GM23338 (cell line): ENCODE data around the gene GNB1L. TPM values are rescaled to one million over a fixed set of nuclear protein-coding genes. Genes with fewer than 3 reads are reported as not detected.
A peak's percentile ranks its signal among the peaks of the same experiment; 100 is the strongest.

Experiments used
- ATAC-seq: fragments of 200-7000 bp; cut with Tn5 transposase; 3 replicates; pipeline ENCODE4 v1.9.1; 2020
- DNase-seq: peaks from one replicate; pipeline ENCODE4 v3.0.0-alpha.2; 2015; ENCODE audit warnings: low spot score
- H2AFZ ChIP-seq: fragments of 200-600 bp; sonication (generic); 2 replicates; pipeline ENCODE4 v1.8.0; 2016; ENCODE audit warnings: antibody characterized with exemption, mild to moderate bottlenecking, moderate library complexity
- H3F3A ChIP-seq: fragments of 200-600 bp; sonication (generic); replicated peaks from 2 replicates; pipeline ENCODE4 v1.8.0; 2017; ENCODE audit warnings: antibody characterized with exemption, mixed run types, low read depth
- H3K27ac ChIP-seq: fragments of 200-600 bp; sonication (generic); 2 replicates; pipeline ENCODE4 v1.6.1; 2016; ENCODE audit warnings: low read depth
- H3K27me3 ChIP-seq: fragments of 200-600 bp; sonication (generic); 2 replicates; pipeline ENCODE4 v1.8.0; 2016; ENCODE audit warnings: mild to moderate bottlenecking, mixed run types, moderate library complexity; ENCODE audit not compliant: insufficient read depth
- H3K36me3 ChIP-seq: fragments of 200-600 bp; sonication (generic); 2 replicates; pipeline ENCODE4 v1.8.0; 2016; ENCODE audit warnings: mild to moderate bottlenecking; ENCODE audit not compliant: insufficient read depth
- H3K4me1 ChIP-seq: fragments of 200-600 bp; sonication (generic); 2 replicates; pipeline ENCODE4 v1.8.0; 2016; ENCODE audit warnings: mild to moderate bottlenecking, moderate library complexity; ENCODE audit not compliant: insufficient read depth
- H3K4me2 ChIP-seq: fragments of 200-600 bp; sonication (generic); 2 replicates; pipeline ENCODE4 v1.7.1; 2017; ENCODE audit warnings: mixed run types
- H3K4me3 ChIP-seq: fragments of 200-600 bp; sonication (generic); 2 replicates; pipeline ENCODE4 v1.6.1; 2016; ENCODE audit warnings: mixed run types
- H3K79me2 ChIP-seq: fragments of 200-600 bp; sonication (generic); replicated peaks from 2 replicates; pipeline ENCODE4 v1.8.0; 2017; ENCODE audit warnings: mild to moderate bottlenecking; ENCODE audit not compliant: insufficient read depth
- H3K9me2 ChIP-seq: fragments of 200-600 bp; sonication (generic); 2 replicates; pipeline ENCODE4 v1.8.0; 2017; ENCODE audit not compliant: insufficient read depth
- H4K20me1 ChIP-seq: fragments of 200-600 bp; sonication (generic); replicated peaks from 2 replicates; pipeline ENCODE4 v1.8.0; 2017; ENCODE audit warnings: mild to moderate bottlenecking; ENCODE audit not compliant: insufficient read depth
- H3K27ac Mint-ChIP-seq: 2 replicates; pipeline ENCODE4 v1.8.0; 2020; ENCODE audit warnings: inconsistent platforms, mild to moderate bottlenecking, moderate library complexity, mixed read lengths
- H3K27me3 Mint-ChIP-seq: 3 replicates; pipeline ENCODE4 v1.8.0; 2022; ENCODE audit warnings: low read depth, mild to moderate bottlenecking, moderate library complexity, mixed read lengths, inconsistent platforms; ENCODE audit not compliant: insufficient read depth, poor library complexity
- H3K36me3 Mint-ChIP-seq: 3 replicates; pipeline ENCODE4 v1.8.0; 2021; ENCODE audit warnings: low read depth, mild to moderate bottlenecking, inconsistent platforms, moderate library complexity, mixed read lengths
- H3K4me1 Mint-ChIP-seq: 3 replicates; pipeline ENCODE4 v1.8.0; 2020; ENCODE audit warnings: mild to moderate bottlenecking, inconsistent platforms, mixed read lengths
- H3K4me3 Mint-ChIP-seq: 3 replicates; pipeline ENCODE4 v1.8.0; 2021; ENCODE audit warnings: moderate library complexity, mild to moderate bottlenecking, inconsistent platforms, mixed read lengths
- H3K9me3 Mint-ChIP-seq: 3 replicates; pipeline ENCODE4 v1.8.0; 2020; ENCODE audit warnings: moderate library complexity, mild to moderate bottlenecking, inconsistent platforms, mixed read lengths
- CREB1 ChIP-seq: fragments of 250-450 bp; sonication (Bioruptor Pico); IDR thresholded peaks from 2 replicates; pipeline ENCODE4 v1.5.0; 2020; ENCODE audit warnings: low read depth, mild to moderate bottlenecking, moderate library complexity
- EZH2 ChIP-seq: fragments of 200-600 bp; sonication (generic); IDR thresholded peaks from one replicate; pipeline ENCODE4 v1.8.0; 2017; ENCODE audit warnings: antibody characterized with exemption, mild to moderate bottlenecking, low read depth; ENCODE audit not compliant: unreplicated experiment
- EZH2phosphoT487 ChIP-seq: fragments of 200-600 bp; sonication (generic); IDR thresholded peaks from one replicate; pipeline ENCODE4 v1.8.1; 2018; ENCODE audit warnings: antibody characterized with exemption; ENCODE audit not compliant: unreplicated experiment
- JUNB ChIP-seq: IDR thresholded peaks from one replicate; pipeline ENCODE4 v1.6.1; 2016; ENCODE audit warnings: antibody characterized with exemption; ENCODE audit not compliant: unreplicated experiment
- NANOG ChIP-seq: IDR thresholded peaks from 2 replicates; pipeline ENCODE4 v1.6.1; 2016; ENCODE audit warnings: antibody characterized with exemption, borderline replicate concordance
- POLR2AphosphoS5 ChIP-seq: IDR thresholded peaks from 2 replicates; pipeline ENCODE4 v1.6.1; 2016; ENCODE audit warnings: antibody characterized with exemption, low read depth
- STAT1 ChIP-seq: IDR thresholded peaks from one replicate; pipeline ENCODE4 v1.6.1; 2016; ENCODE audit warnings: antibody characterized with exemption; ENCODE audit not compliant: unreplicated experiment
- ZNF114 ChIP-seq: fragments of 250-450 bp; sonication (Bioruptor Pico); IDR thresholded peaks from 2 replicates; pipeline ENCODE4 v1.5.0; 2020; ENCODE audit warnings: mild to moderate bottlenecking, moderate library complexity
- ZNF331 ChIP-seq: fragments of 250-450 bp; sonication (Bioruptor Pico); IDR thresholded peaks from 2 replicates; pipeline ENCODE4 v1.5.0; 2020; ENCODE audit warnings: low read depth, mild to moderate bottlenecking, moderate library complexity
- polyA plus RNA-seq: library from polyadenylated mRNA; unstranded; fragments of >200 nt; fragmentation: Nextera tagmentation; extraction: Ambion mirVana; gene quantifications from 2 replicates; pipeline ENCODE4 v1.2.1, GENCODE V29; 2016
- total RNA-seq: library from RNA; depleted of rRNA; stranded (reverse); fragments of >200 nt; shearing (Covaris generic); gene quantifications from 2 replicates; pipeline ENCODE4 v1.2.3, GENCODE V29; 2014
- TF ChIP-seq, protein P1 (sequence below): IDR thresholded peaks from 2 replicates; pipeline ENCODE4 v1.6.1; 2016; ENCODE audit warnings: antibody characterized with exemption
- TF ChIP-seq, protein P2 (sequence below), 2 experiments: fragments of 200-600 bp in 1 of 2; sonication (generic) in 1 of 2; conservative IDR thresholded peaks; 2 replicates each; pipeline versions ENCODE4 v1.5.1 to v1.6.1; 2016 to 2017; ENCODE audit warnings: antibody characterized with exemption in 2 of 2, low read depth in 2 of 2, mild to moderate bottlenecking in 2 of 2, moderate library complexity in 1 of 2

GNB1L gene
- total and polyA plus RNA-seq, 2 experiments from 2014 or later = 15.2 to 27.8 TPM

DNA sequence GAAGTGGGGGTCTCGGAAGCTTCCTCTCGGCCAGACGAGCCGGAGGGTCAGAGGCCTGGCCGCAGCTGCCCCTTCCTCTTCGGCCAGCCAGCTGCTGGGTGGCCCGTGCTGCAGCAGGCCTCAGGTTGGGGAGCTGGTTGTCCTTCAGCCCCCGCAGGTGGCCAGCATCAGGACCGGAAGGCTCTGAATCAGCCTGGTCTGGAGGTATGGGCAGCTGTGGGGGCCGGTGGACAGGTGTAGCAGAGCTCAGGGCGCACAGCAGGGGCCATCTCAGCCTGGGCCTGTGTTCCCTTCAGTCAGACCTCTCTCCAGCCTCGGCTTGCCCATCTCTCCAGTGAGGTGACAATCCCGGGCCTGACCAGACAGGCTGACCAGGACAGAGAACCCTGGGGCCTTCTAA lies 107.9 kb downstream of the GNB1L start (continued):
- TF ChIP-seq POLR2AphosphoS5 (no peak), JUNB (no peak), EZH2 (no peak), STAT1 (no peak), EZH2phosphoT487 (no peak)
- TF ChIP-seq, protein P1, sequence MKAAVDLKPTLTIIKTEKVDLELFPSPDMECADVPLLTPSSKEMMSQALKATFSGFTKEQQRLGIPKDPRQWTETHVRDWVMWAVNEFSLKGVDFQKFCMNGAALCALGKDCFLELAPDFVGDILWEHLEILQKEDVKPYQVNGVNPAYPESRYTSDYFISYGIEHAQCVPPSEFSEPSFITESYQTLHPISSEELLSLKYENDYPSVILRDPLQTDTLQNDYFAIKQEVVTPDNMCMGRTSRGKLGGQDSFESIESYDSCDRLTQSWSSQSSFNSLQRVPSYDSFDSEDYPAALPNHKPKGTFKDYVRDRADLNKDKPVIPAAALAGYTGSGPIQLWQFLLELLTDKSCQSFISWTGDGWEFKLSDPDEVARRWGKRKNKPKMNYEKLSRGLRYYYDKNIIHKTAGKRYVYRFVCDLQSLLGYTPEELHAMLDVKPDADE = no peak
- TF ChIP-seq, protein P2, sequence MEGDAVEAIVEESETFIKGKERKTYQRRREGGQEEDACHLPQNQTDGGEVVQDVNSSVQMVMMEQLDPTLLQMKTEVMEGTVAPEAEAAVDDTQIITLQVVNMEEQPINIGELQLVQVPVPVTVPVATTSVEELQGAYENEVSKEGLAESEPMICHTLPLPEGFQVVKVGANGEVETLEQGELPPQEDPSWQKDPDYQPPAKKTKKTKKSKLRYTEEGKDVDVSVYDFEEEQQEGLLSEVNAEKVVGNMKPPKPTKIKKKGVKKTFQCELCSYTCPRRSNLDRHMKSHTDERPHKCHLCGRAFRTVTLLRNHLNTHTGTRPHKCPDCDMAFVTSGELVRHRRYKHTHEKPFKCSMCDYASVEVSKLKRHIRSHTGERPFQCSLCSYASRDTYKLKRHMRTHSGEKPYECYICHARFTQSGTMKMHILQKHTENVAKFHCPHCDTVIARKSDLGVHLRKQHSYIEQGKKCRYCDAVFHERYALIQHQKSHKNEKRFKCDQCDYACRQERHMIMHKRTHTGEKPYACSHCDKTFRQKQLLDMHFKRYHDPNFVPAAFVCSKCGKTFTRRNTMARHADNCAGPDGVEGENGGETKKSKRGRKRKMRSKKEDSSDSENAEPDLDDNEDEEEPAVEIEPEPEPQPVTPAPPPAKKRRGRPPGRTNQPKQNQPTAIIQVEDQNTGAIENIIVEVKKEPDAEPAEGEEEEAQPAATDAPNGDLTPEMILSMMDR (conservative IDR thresholded peaks at IDR 0.05; ENCODE audit: low read depth in 2 of 2) = no peak

GRCh38 chr22:19745155-19746101 lies 109.2 kb downstream of the GNB1L start:
- no peaks in the 10 kb centered on the region for H3K9me2 ChIP-seq
- peaks cover 11% of the 10 kb centered on the region for H3K4me1 Mint-ChIP-seq
- H4K20me1 ChIP-seq = no peaks in the 10 kb centered on the region
- peak overlapping the region; percentile 32; the same call in 1 of the 2 replicates for H2AFZ ChIP-seq
- no peaks in the 10 kb centered on the region for H3K36me3 ChIP-seq
- H3K79me2 ChIP-seq = no peaks in the 10 kb centered on the region
- no peaks in the 10 kb centered on the region for H3F3A ChIP-seq
- no peak overlapping the region for H3K4me3 ChIP-seq
- H3K27me3 Mint-ChIP-seq = peaks cover 13% of the 10 kb centered on the region
- no peaks in the 10 kb centered on the region for H3K36me3 Mint-ChIP-seq
- no peak overlapping the region for H3K4me3 Mint-ChIP-seq
- ATAC-seq (no peak; the same call in 2 of the 3 replicates), DNase-seq (peak; percentile 42)
- H3K4me2 ChIP-seq = no peak overlapping the region
- H3K9me3 Mint-ChIP-seq = no peaks in the 10 kb centered on the region
- no peak overlapping the region for H3K27ac Mint-ChIP-seq
- no peaks in the 10 kb centered on the region for H3K27me3 ChIP-seq
- no peak overlapping the region for H3K27ac ChIP-seq
- H3K4me1 ChIP-seq = no peaks in the 10 kb centered on the region
- TF ChIP-seq POLR2AphosphoS5 (no peak), ZNF114 (CRISPR knock-in tag) (no peak), NANOG (no peak), STAT1 (no peak), EZH2phosphoT487 (no peak), CREB1 (CRISPR knock-in tag) (no peak), JUNB (no peak), EZH2 (no peak), ZNF331 (CRISPR knock-in tag) (no peak)
- TF ChIP-seq, protein P2 (conservative IDR thresholded peaks at IDR 0.05; ENCODE audit: low read depth in 2 of 2) = no peak
- TF ChIP-seq, protein P1 = no peak
